Stimulated activated CD8-positive, alpha-beta memory T cell treated with anti-CD3 and anti-CD28 coated beads, Interleukin-7, amount 100 ng/mL, for 24 hours (primary cell): ENCODE results near the gene TRH.

Source experiments
- DNase-seq: peaks from one replicate; pipeline ENCODE4 v3.0.0-alpha.2; 2020; ENCODE audit warnings: low read depth

The TRH gene

GRCh38 chr3:129974564-129974832 is at the start of gene TRH:
Gene TRH (plus strand): TSS chr3:129974720. CDS start chr3:129975817, 1,097 bp downstream.
- DNase-seq = no peak

DNA sequence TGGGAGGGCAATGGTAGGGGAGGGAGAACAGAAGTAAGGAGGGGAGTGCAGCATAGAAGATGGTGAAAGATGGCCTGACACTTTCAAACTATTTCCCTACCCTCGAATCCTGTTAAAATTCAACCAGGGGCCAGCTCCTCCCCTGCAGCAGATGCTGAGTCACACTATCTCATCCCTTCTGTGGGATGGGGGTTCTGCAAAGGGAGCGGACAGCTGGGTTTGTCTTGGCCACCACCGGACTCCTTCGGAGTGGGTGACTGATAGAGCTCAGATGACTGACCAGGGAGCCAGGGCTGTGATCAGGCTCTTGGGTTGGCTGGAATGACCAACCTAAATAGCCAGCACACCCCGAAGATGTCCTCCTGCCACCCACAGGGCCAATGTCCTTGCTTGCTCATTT is 47.4 kb upstream of the TRH start:
- DNase-seq = no peak

DNA sequence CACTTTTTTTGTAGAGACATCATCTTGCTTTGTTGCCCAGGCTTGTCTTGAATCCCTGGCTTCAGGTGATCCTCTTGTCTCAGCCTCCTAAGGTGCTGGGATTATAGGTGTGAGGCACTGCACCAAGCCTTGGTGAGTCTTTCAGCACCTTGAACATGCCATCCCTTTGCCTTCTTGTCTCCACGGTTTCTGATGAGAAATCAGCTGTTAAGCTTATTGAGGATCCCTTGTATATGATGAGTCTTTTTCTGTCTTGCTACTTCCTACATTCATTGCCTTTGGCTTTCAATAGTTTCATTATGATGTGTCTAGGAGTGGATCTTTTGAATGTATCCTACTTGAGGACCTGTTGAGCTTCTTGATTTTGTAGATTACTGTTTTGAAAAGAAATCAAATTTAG is 45.1 kb upstream of the TRH start:
- no peak for DNase-seq

GRCh38 chr3:129933471-129933870 is 41.0 kb upstream of the TRH start:
- no peak for DNase-seq

- DNase-seq = no peak
Observed at GRCh38 chr3:129934234-129935123, 40.0 kb upstream of the TRH start.

DNA sequence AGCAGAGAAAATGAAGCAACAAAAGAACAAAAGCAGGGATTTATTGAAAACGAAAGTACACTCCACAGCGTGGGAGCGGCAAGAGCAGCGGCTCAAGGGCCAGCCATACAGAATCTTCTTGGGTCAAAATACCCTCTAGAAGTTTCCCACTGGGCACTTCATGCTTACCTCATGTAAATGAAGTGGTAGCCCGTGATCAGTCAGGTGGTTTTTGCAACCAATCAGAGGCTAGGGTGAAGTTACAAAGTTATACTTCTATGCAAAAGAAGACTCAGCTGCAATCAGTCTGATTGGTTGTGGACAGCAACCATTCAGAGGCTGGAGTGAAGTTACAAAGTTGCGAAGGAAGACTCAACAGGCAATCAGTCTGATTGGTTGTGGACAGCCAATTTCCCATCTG is 37.8 kb upstream of the TRH start:
- DNase-seq = no peak

DNA sequence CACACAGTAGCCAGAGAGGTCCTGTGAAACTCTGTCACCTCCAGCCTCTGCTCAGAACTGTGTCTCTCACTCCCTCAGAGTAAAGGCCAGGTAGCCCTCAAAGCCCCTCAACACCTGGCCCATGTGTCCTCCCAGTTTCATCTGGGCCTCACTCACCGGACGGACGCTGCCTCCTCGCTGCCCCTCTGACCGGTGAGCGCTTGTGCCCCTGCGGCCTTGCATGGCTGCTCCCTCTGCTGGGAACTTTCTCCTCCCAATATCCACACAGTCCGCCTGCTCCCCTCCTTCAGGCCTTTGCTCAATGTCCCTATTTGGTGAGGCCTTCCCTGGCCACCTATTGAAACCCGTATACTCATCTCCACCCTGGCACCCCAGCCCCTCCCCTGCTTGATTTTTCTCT is 36.8 kb upstream of the TRH start:
- no peak for DNase-seq

DNA sequence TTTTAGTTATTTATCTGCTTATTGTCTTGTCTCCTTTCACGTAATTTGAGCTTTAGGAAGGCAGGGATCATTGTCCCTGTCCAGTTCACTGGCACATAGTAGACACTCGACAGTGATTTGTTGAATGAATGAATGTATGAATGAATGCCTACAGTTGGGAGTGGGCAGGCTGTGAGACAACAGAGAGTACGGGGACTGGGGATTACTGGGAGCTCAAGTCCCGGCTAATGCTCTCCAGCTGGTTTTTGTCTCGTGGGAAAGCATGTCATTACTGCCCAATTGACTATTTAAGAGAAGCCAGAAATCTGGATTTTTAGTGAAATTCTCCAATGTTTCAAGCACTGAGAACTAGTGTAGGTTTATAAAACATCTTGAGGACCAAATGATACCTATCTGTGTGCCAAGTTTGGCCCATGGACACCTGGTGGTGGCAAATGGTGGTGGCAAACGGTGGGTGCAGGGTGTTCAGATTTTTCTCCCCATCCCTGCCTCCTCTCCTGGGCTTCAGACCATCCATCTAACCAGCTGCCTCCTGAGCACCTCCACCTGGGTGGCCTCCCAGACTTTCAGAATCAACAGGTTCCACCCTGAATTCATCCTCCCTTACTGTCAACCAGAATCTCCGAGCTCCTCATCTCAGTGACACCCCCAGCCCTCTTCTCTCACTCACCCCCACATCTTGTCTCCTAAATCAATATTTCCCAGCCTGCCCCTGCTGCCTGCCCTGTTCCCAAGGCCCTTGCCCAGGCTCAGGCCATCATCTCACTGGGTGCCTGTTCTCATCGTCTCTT is 36.2 kb upstream of the TRH start:
- no peak for DNase-seq

DNA sequence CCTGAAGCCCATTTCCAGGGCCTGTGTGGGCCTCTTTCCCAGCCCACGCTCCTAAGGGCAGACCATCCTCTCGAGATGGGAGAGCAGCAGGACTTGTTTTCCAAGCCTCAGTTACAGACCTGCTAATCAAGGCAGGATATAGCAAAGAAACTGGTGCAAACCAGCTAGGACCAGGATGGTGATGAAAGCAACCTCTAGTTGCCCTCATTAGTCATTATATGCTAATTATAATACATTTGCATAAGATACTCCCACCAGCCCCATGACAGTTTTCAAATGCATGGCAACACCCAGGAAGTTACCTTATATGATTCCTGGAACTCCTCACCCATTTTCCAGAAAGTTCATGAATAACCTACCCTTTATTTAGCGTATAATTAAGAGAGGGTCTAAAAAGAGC is 34.4 kb upstream of the TRH start:
- DNase-seq = no peak

GRCh38 chr3:129942296-129942695 is 32.2 kb upstream of the TRH start:
- no peak for DNase-seq

GRCh38 chr3:129943020-129943419 is 31.5 kb upstream of the TRH start:
- no peak for DNase-seq

DNA sequence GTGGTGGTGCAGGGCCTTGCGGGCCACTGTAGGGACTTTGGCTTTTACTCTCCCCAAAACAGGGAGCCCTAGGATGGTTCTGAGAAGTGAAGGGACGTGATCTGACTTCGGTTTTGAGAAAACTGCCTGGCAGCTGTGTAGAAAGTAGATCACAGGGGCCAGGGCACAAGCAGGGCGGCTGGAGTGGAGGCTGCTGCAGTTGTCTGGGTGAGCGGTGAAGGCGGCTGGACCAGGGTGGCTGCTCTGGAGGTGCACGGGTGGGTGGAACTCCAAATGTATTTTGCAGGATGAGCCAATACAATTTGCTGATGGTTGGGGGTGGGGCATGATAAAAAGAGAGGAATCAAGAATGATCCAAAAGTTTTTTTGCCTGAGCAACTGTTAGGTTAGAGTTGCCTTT is 29.8 kb upstream of the TRH start:
- no peak for DNase-seq

DNA sequence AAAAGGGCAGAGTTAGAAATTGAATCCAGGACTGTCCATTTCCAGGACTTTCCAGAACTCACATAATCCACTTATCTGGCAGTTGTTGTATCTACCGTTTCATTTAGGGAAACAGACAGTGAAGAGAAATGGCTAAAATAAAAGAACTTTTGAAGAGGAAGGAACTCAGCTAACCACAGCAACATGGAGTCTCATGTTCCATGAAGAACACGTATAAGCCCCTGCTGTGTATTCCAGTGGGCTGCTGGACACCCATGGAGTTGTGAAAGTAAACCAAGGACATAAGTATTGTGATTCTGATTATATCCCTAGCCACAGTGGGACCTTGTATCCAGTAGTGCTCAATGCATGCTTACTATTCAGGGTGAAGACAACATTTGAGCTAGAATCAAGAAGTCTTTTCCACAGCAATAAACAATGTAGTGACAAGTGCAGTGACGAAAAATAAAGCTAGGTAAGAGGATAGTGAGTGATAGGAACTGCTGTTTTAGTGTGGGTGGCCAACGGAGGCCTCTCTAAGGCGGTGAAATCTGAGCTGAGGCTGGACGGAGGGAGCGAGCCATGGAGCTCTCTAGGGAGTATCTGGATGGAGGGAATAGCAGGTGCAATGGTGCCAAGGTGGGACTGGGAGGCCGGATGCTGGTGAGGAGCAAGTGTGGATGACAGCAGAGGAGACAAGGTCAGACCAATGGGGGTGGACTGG is 26.8 kb upstream of the TRH start:
- DNase-seq = no peak

DNA sequence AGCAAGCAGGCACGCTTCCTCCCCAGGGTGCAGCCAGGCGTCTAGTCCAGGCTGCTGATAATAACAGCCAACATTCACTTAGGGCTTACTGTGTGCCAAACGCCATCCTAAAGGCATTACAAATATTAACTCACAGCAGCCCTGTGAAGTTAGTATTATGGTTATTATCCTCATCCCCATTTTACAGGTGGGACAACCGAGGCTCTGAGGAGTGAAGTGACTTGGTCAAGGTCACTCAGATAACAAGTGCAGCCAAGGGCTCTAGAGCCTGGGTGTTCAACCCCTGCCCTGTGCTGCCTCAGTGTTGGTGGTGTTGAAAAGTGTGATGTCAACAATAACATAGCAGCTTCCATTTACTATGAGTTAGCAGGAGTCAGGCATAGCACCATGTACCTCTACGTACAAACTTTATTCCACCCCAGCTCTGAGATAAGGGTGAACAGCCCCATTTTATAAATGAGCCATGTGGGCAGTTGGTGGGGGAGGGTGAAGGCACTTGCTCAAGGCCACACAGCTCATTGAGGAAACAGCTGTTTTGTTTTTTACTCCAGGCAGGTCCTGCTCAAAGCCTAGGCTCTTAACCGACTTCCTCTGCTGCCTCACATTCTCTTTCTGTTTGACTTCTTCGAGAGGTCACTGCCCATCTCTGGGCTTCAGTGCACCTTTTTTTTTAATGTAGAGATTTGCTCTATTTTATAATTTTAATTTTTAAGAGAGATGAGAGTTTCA is 24.0 kb upstream of the TRH start:
- no peak for DNase-seq

GRCh38 chr3:129952556-129953355 is 21.8 kb upstream of the TRH start:
- DNase-seq = no peak

DNA sequence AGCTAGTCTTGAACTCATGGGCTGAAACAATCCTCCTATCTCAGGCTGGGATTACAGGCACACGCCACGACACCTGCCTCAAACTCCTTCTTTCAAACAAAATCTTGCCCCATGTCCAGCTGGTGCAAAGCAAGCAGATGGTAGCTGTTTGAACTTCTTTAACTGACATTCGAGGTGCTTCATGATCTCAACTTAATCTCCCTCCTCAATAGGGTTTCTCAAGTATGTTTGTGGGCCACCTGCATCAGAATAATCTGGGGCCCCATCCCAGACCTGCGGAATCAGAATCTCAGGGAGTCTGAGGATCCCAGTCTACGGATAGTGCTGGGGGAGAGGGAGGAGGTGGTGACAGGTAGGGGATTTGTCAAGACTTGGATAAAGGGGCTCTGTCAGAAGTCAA is 20.9 kb upstream of the TRH start:
- DNase-seq = no peak

DNA sequence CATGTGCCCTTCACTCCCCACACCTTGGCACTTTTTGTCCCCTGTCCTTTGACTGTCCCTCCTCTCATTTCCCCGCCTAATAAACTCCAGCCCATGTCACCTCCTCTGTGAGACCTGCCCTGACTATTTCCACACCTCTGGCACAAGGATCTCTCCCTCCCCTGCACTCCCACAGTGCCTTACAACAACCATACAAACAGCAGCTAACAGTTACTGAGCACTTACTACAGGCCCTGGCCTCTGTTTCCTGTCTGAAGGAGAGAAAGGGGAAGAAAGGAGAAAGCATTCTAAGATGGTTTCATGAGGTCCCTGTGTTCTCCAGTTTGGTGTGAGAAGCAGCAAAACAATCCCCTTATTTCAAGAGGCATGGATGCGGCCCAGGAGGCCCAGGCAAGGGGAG is 20.0 kb upstream of the TRH start:
- no peak for DNase-seq

DNA sequence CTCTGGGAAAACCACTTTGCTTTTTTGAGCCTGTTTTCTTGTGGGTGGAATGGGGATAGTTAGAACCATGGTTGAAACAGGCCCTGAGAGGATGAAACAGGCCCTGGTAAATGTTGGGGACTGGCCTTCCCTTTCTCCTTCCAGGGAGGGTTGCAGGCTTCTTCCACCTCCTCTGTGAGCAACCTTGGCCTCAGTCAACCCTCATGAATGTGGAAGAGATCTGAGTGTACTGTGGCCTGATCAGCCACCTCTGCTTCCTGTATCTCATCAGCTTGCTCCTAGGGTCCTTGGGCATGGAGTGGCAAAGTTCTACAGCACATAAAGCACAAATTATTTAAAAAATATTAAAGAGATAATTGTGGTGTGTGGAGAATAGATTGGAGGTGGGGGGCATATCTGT is 17.6 kb upstream of the TRH start:
- no peak for DNase-seq

GRCh38 chr3:129958755-129959154 is 15.8 kb upstream of the TRH start:
- no peak for DNase-seq

GRCh38 chr3:129961141-129961541 is 13.4 kb upstream of the TRH start:
- DNase-seq = no peak

GRCh38 chr3:129962600-129962999 is 11.9 kb upstream of the TRH start:
- no peak for DNase-seq

- no peak for DNase-seq
Observed at GRCh38 chr3:129965937-129966336, 8.6 kb upstream of the TRH start.
